Hindlimb muscle (tissue), 1 donor: ENCODE measurements around the gene ZNF597. TPM values are rescaled to one million over a fixed set of nuclear protein-coding genes. Genes with fewer than 3 reads are reported as not detected.
A peak's percentile ranks its signal among the peaks of the same experiment; 100 is the strongest.

Experiments
- DNase-seq: peaks from one replicate; pipeline ENCODE4 v3.0.0-alpha.2; 2013
- polyA plus RNA-seq: library from polyadenylated mRNA; unstranded; fragments of 120-200 nt; gene quantifications from one replicate; pipeline ENCODE4 v1.2.1, GENCODE V29; 2013; ENCODE audit not compliant: insufficient read length

Gene ZNF597
- 1.8 TPM for polyA plus RNA-seq

GRCh38 chr16:3443108-3444031 lies at the start of gene ZNF597, which contains the start of gene NAA60:
Gene ZNF597, minus strand, starts transcription at chr16:3443504. Its CDS starts 351 bp downstream, at chr16:3443153.
Gene NAA60, plus strand, starts transcription at chr16:3443680. Its CDS starts 32,548 bp downstream, at chr16:3476228.
- peak; percentile 86 for DNase-seq

- no peak for DNase-seq
Observed at GRCh38 chr16:3492356-3492755, 49.1 kb upstream of the ZNF597 start.

GRCh38 chr16:3490911-3491629 lies 47.8 kb upstream of the ZNF597 start:
- DNase-seq: no peak

- DNase-seq: no peak
Observed at GRCh38 chr16:3488801-3489200, 45.5 kb upstream of the ZNF597 start.

- DNase-seq: no peak
Observed at GRCh38 chr16:3487521-3488410, 44.5 kb upstream of the ZNF597 start.

- DNase-seq: no peak
Observed at GRCh38 chr16:3486506-3487215, 43.4 kb upstream of the ZNF597 start.

GRCh38 chr16:3485821-3486505 lies 42.7 kb upstream of the ZNF597 start:
- DNase-seq: no peak

- no peak for DNase-seq
Observed at GRCh38 chr16:3485097-3485745, 41.9 kb upstream of the ZNF597 start.

- DNase-seq: no peak
Observed at GRCh38 chr16:3484318-3485096, 41.2 kb upstream of the ZNF597 start.

- no peak for DNase-seq
Observed at GRCh38 chr16:3482659-3483241, 39.4 kb upstream of the ZNF597 start.

GRCh38 chr16:3481696-3482658 lies 38.7 kb upstream of the ZNF597 start:
- DNase-seq: no peak

- DNase-seq: no peak
Observed at GRCh38 chr16:3480901-3481695, 37.8 kb upstream of the ZNF597 start.

GRCh38 chr16:3479654-3480216 lies 36.4 kb upstream of the ZNF597 start:
- no peak for DNase-seq

GRCh38 chr16:3478242-3478925 lies 35.1 kb upstream of the ZNF597 start:
- no peak for DNase-seq

- no peak for DNase-seq
Observed at GRCh38 chr16:3476409-3476808, 33.1 kb upstream of the ZNF597 start.
